Activated naive CD4-positive, alpha-beta T cell treated with anti-CD3 and anti-CD28 coated beads, Interleukin-2, amount 10 ng/mL, durations not matched to agents 7 days and 5 days (primary cell): ENCODE results near the gene PREX1.
"Not testable (repeated sequence)": the region's sequence is repeated elsewhere in the genome, so short reads cannot be mapped to it uniquely, and the experiment has no call there.

Experiments used
- CTCF ChIA-PET: fragments of 350-600 bp; sonication (Branson Sonifier 250); formaldehyde crosslinking; loops from one replicate; lab custom pipeline; 2021; ENCODE audit warnings: antibody characterized with exemption; lab: Charles Lee
- DNase-seq: peaks from one replicate; pipeline ENCODE4 v3.0.0-alpha.2; 2020
- H3K27ac Mint-ChIP-seq: one replicate; pipeline ENCODE4 v1.8.0; 2021; ENCODE audit warnings: mild to moderate bottlenecking, moderate library complexity, mixed read lengths
- H3K27me3 Mint-ChIP-seq: one replicate; pipeline ENCODE4 v1.8.0; 2021; ENCODE audit warnings: mild to moderate bottlenecking, mixed read lengths
- H3K36me3 Mint-ChIP-seq: one replicate; pipeline ENCODE4 v1.8.0; 2021; ENCODE audit warnings: mixed read lengths
- H3K4me1 Mint-ChIP-seq: one replicate; pipeline ENCODE4 v1.8.0; 2021; ENCODE audit warnings: mixed read lengths
- H3K4me3 Mint-ChIP-seq: one replicate; pipeline ENCODE4 v1.8.0; 2021; ENCODE audit warnings: mild to moderate bottlenecking, moderate library complexity, mixed read lengths
- H3K9me3 Mint-ChIP-seq: one replicate; pipeline ENCODE4 v1.8.0; 2021; ENCODE audit warnings: mixed read lengths

PREX1 gene

DNA sequence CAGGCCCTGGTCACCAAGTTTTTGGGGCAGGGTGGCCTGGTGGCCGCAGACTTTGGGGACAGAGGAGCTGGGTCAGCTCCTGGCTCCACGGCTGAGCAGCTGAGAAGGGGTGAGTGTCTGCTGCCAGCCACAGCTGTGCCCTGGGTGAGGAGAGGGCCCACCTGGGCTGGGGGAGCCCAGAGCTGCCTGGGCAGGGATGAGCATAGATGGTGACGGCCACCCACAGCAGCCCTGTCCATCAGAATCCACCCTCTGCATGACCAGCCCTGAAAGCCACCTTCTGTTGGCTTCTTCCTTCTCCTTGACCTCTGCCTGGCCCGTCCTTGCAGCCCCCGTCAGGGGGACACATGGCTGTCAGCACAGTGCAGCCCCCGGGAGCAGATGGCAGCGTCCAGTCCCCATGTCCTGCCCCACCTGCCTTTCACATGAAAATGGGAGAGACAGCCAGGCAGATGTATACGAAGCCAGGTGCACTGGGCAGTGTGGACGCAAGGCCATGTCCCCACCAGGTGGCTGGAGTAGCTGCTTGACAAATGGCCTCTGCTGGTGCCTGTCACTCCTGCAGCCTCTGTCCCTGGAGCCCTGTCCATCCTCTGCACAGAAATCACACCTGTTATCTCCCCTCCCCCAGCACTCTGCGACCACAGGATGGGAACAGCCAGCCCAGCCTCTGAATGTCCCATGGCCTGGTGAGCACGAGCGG, 220.8 kb downstream of the PREX1 start:
- H3K36me3 Mint-ChIP-seq = no peaks in the 10 kb centered on the region
- peaks cover 14% of the 10 kb centered on the region for H3K27me3 Mint-ChIP-seq
- no peaks in the 10 kb centered on the region for H3K4me1 Mint-ChIP-seq
- no peaks in the 10 kb centered on the region for H3K9me3 Mint-ChIP-seq
- H3K4me3 Mint-ChIP-seq = no peak overlapping the region
- no peak overlapping the region for H3K27ac Mint-ChIP-seq
- CTCF ChIA-PET = no interaction called here
- peak; percentile 10 for DNase-seq

DNA sequence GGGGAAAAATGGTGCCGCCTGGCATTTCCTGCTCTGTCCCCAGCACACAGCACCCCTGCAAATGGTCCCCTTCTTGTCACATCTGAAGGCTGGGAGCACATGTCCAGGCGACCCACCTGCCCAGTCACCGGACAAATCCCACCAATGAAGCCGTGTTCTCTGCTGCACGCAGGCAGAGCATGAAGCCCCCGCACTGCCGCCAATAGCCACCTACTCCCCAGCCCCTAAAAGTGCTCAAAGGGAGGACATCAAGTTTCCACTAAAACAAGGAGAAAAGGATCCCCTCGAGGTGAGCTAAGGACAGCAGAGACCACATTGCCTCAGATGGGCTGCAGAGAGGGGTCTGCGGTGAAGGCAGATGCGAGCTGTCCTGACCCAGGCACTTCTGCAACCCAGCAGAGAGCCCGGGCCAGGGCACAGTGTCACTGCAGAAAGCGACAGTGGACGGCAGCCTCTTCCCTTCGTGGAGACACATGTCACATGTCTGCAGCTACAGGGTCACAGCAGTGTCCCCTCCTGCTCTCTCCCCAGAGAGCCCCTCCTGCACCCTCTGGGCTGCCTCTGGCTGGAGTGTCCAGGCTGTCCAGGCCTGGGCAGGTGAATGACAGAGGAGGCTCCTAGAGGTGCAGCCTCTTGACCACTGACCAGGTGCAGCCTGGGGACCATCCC, 221.5 kb downstream of the PREX1 start:
- Mint-ChIP-seq H3K27me3 (peaks cover 14% of the 10 kb centered on the region), H3K36me3 (no peaks in the 10 kb centered on the region), H3K9me3 (no peaks in the 10 kb centered on the region), H3K4me1 (no peaks in the 10 kb centered on the region), H3K4me3 (no peak overlapping the region), H3K27ac (no peak overlapping the region)
- DNase-seq = no peak
- CTCF ChIA-PET = no interaction called here

DNA sequence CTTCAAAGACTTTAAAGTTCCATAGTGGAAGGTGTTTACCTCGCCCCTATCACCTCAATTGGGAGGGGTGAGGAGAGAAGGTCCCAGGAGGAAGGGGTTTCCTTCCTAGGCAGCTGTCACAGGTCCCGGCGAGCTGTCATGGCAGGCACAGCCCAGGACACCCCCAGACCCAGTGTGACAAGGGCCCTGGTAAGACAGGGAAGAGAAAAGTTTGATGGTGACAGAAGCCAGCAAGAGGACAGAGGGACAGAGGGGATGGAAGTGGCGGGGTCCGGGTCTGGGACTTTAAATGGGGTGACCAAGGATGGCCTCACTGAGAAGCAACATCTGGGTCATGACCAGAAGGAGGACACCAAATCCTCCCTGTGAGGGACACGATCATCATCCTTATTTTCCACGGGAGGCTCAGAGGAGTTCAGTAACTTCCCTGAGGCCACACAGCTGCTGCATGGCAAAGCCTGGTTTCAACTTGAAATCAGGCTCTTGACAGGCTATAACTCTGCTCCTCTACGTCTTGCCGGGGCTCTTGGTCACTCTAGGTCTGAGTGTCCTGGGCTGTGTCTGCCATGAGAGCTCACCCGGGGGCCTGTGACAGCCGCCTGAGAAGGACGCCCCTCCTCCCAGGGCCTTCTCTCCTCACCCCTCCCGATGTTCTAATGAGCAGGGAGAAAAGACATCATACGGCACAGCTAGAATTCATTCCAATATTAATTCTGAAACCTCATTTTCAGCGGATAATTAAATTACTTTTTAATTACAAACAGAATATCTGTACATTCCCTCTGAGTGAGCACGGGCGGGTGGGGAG, 222.2 kb downstream of the PREX1 start:
- CTCF ChIA-PET = no interaction called here
- Mint-ChIP-seq H3K9me3 (no peaks in the 10 kb centered on the region), H3K4me3 (no peak overlapping the region), H3K4me1 (no peaks in the 10 kb centered on the region), H3K36me3 (no peaks in the 10 kb centered on the region), H3K27me3 (peaks cover 20% of the 10 kb centered on the region), H3K27ac (no peak overlapping the region)
- DNase-seq = peak; percentile 9

DNA sequence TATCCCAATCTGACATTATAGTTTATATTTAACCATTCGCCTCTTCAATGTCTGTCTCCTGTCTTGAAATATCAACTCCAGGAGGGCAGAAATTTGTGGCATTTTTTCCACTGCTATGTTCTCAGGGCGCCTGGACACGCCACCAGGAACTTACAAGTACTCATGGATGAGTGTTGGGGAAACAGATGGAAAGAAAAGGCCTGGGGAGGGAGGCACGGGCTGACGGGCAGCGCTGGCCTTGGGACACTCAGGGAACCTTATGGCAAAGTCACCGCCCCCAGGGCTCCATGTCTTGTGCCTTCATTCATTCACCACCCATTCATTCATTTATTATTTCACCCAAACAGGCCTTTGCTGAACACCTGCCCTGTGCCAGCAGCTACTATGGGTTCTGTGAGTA, 222.9 kb downstream of the PREX1 start:
- peaks cover 21% of the 10 kb centered on the region for H3K27me3 Mint-ChIP-seq
- no peaks in the 10 kb centered on the region for H3K4me1 Mint-ChIP-seq
- no peak overlapping the region for H3K27ac Mint-ChIP-seq
- H3K36me3 Mint-ChIP-seq = no peaks in the 10 kb centered on the region
- no peak for DNase-seq
- no peaks in the 10 kb centered on the region for H3K9me3 Mint-ChIP-seq
- CTCF ChIA-PET = no interaction called here
- H3K4me3 Mint-ChIP-seq = no peak overlapping the region

DNA sequence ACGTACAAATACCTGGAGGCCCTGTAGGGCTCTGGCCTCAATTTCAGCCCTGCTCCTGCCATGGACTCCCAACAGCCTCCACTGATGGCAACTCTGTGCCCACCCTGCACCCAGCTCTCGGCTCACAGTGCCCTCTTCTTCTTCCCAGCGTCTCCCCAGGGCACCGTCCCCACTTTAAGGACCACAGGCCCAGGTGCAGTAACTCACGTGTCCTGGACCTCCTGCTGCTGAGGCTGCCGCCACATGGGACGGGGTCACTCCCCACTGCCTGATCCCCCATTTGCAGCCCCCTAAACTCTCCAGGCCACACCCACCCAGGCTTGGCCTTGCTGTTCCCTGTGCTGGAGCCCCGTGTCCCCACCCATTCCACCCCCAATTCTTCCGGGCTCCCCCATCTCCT, 223.4 kb downstream of the PREX1 start:
- CTCF ChIA-PET = no interaction called here
- DNase-seq = no peak
- Mint-ChIP-seq H3K4me3 (no peak overlapping the region), H3K36me3 (no peaks in the 10 kb centered on the region), H3K9me3 (no peaks in the 10 kb centered on the region), H3K4me1 (no peaks in the 10 kb centered on the region), H3K27ac (no peak overlapping the region), H3K27me3 (peaks cover 21% of the 10 kb centered on the region)

DNA sequence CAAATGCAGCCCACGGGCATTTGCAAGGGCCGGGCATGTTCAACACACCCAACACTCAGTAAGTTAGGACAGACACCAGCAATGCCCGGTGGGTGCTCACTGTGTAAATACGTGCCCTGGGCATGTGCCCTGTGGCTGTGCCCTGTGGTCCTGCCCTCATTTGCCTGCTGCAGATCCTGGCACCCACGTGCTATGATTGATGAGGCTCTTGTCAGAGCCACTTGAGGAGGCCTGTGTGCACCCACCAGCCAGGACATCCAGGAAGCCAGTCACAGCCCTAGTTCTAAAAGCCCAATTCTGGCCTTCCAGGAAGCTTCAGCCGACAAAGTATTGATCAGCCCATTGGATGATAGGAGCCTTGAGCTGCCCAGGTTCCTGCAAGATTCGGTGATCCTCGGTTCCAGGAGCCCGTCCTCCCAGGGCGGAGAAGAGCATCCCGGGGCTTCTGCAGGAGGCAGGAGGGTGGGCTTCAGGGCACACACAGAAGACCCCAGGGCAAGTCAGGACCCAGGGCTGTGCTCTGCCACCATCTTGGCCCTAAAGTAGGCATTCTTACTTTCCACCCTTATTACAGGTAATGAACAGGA, 223.9 kb downstream of the PREX1 start:
- peak; percentile 13 for DNase-seq
- CTCF ChIA-PET = no interaction called here
- Mint-ChIP-seq H3K4me3 (no peak overlapping the region), H3K9me3 (no peaks in the 10 kb centered on the region), H3K27me3 (peaks cover 18% of the 10 kb centered on the region), H3K4me1 (no peaks in the 10 kb centered on the region), H3K36me3 (no peaks in the 10 kb centered on the region), H3K27ac (no peak overlapping the region)

DNA sequence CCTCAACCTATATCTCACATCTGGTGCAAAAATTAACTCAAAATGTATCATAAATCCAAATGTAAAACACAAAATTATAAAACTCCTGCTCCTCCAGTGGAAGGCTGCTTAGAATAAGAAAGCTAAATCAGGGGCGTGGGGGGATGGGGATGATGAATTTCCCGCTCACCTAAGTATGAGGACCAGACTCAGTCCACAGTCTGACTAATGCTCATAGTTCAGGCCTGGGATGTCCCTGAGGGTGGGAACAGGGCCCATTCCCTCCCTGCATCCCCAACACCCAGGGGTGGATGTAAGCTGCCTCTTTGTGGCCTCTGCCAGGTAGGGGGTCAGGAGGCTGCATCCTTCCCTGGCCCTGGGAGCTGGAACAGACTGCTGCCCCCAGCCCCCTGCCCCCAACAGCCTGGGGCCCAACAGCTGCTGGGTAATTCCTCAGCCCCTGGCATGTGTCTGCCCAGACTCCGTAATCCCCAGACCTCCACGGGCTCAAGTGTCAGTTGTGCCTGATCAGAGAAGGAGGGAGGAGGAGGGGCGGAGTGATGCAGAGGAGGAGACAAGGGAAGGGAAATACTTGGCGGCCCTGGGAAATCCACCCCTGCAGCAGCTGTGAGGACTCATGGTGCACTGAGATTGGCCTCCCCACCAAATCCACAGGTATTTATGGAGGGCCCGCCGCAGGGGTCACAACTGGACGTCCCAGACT, 224.5 kb downstream of the PREX1 start:
- DNase-seq = peak; percentile 16
- Mint-ChIP-seq H3K4me1 (no peaks in the 10 kb centered on the region), H3K4me3 (no peak overlapping the region), H3K27ac (no peak overlapping the region), H3K36me3 (no peaks in the 10 kb centered on the region), H3K27me3 (peaks cover 18% of the 10 kb centered on the region), H3K9me3 (no peaks in the 10 kb centered on the region)
- CTCF ChIA-PET = interaction anchor here (1.2 kb wide), 1 partner anchor 17 kb away, joined by 3 read pairs; no protein-coding TSS in a partner anchor

DNA sequence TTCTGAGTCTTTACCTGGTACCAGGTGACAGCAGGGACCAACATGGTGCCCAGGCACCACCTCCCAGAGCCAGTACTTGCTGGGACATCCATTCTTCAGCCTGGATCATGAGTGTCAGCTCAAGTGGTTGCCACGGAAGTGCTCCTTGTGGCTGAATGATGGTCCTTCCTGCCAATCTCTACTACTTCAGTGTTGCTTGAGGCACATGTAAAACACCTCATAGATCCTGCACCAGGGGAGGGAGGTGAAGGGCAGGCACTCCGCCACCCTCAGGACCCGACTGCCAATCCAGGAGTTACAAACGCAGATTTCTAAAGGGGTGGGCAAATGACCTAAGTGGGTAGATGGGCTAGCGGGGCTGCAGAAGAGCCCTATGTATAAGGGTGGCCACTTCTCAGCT, 226.0 kb downstream of the PREX1 start:
- DNase-seq = peak; percentile 5
- CTCF ChIA-PET = interaction anchor here (1.2 kb wide), 1 partner anchor 19 kb away, joined by 3 read pairs; no protein-coding TSS in a partner anchor
- Mint-ChIP-seq H3K9me3 (no peaks in the 10 kb centered on the region), H3K4me3 (no peak overlapping the region), H3K4me1 (no peaks in the 10 kb centered on the region), H3K27me3 (peaks cover 10% of the 10 kb centered on the region), H3K27ac (no peak overlapping the region), H3K36me3 (no peaks in the 10 kb centered on the region)

DNA sequence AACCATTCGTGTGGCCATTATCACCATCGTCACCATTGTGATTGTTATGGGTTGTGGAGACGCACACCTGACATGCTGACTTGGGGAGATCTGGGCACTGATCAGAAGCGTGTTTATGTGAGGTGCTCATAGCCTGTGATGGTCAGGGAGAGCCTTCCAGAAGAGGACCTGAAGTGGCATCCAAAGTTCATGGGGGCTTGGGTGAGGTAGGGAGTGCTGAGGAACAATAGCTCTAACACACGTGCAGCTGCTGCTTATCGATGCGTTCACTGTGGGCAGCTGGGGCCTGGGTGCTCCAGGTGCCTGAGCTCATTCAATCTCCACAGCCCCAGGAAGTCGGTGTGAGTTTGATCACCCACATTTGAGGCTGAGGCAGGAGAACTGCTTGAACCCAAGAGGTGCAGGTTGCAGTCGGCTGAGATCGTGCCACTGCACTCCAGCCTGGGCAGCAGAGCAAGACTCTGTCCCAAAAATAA, 227.3 kb downstream of the PREX1 start:
- Mint-ChIP-seq H3K9me3 (no peaks in the 10 kb centered on the region), H3K27me3 (peaks cover 14% of the 10 kb centered on the region), H3K4me1 (no peaks in the 10 kb centered on the region), H3K27ac (no peak overlapping the region), H3K4me3 (no peak overlapping the region), H3K36me3 (no peaks in the 10 kb centered on the region)
- CTCF ChIA-PET = no interaction called here
- DNase-seq = peak; percentile 7

DNA sequence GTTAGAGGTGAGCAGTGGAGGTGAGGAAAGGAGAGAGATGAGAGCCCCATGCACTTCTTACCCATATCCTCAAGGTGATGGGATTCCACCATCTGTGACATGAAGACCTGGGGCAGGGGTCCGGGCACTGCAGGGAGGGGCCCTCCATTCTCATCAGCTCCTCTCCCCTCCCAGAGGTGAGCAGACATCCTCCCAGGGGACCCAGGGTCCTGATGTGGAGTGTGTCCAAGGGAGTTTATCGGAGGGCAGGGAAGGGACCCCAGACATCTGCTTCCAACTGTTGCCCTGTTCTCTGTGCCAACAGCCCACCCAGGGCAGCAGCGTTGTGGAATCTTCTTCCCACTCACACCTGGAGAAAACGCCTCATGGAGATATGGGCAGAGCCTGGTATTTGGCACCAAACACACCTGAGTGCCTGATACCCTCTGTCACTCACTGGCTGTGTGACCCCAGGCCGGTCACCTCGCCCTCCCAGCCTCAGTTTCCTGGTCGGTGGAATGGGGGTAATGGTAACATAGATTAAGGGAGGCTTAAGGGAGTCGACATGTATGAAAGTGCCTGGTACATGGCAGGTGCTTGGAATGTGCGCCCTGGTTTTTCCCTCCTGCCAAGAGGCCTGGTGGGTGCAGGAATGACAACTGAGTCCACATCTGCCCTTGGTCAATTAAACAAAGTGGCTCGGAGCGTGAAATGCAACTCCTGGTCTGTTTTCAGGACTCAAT, 227.9 kb downstream of the PREX1 start:
- no peak overlapping the region for H3K4me3 Mint-ChIP-seq
- CTCF ChIA-PET = no interaction called here

DNA sequence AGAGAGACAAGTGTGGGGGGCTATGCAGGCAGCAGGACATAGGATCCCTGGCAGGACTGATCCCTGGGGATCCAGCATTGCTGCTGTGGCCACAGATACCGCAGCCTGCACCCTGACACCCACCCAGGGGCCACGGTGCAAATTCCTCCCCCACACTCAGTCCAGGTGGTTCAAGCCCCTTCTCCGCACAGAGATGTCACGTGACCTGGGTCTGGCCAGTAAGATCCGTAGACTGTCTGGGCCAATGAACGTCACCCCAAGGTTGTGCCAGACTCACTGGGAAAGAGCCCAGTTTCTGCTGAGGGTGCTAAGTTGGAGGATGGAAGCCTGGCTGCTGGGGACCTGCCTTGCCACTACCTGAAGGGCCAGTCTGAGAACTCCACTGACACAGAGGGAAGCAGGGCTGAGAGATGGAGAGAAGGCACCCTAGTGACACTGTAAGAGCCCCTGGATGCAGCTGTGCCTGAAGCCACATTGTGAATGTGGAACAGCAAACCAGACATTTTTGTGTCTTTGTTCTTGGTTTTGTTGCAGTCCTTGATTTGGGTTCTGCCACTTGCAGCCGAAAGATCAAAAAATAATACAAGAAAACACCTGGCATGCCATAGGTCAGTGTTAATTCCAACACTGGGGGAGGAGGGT, 228.6 kb downstream of the PREX1 start:
- H3K4me3 Mint-ChIP-seq = no peak overlapping the region
- CTCF ChIA-PET = no interaction called here
- DNase-seq = peak; percentile 9
- H3K27me3 Mint-ChIP-seq = peaks cover 20% of the 10 kb centered on the region
- H3K9me3 Mint-ChIP-seq = no peaks in the 10 kb centered on the region
- no peak overlapping the region for H3K27ac Mint-ChIP-seq
- H3K36me3 Mint-ChIP-seq = no peaks in the 10 kb centered on the region
- H3K4me1 Mint-ChIP-seq = no peaks in the 10 kb centered on the region

More for the DNA sequence above, 227.9 kb downstream of the PREX1 start:
- DNase-seq = peak; percentile 10
- Mint-ChIP-seq H3K9me3 (no peaks in the 10 kb centered on the region), H3K4me1 (no peaks in the 10 kb centered on the region), H3K27ac (no peak overlapping the region), H3K36me3 (no peaks in the 10 kb centered on the region), H3K27me3 (peaks cover 14% of the 10 kb centered on the region)

DNA sequence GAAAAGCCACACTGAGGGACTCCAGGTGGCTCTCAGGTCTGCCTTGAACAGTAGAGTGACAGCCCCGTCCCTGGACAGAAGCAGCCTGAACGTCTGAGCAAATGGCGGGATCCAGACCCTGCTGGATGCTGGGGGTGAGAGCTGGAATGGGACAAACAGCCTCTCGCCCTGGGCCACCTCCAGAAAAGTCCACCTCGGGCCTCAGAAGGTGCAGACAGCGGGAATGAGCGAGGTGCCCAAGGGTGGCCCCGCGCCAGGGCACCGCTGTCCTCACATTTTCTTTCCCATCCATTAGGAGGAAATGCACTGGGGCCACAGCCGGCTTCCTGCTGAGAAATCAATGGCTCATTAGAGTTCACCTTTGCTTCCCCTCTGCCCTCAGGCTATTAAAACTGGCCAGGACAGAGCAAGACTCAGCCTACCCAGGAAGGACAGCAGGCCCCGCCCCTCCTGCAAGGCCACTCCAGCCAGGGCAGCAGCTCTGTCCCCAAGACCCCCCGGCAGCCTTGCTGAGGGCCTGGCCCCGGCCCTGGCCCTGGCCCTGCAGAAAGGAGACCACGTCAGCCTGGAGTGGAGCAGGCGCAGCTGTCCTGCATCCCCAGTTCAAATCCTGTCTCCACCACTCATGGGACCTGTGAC, 229.4 kb downstream of the PREX1 start:
- H3K27ac Mint-ChIP-seq, H3K4me1 Mint-ChIP-seq, H3K4me3 Mint-ChIP-seq, CTCF ChIA-PET, H3K9me3 Mint-ChIP-seq, H3K36me3 Mint-ChIP-seq: not testable (repeated sequence)
- H3K27me3 Mint-ChIP-seq = peaks cover 27% of the 10 kb centered on the region
- DNase-seq = peak; percentile 5
